Gastroesophageal sphincter (tissue), 4 donors: ENCODE data around the gene FLT3. TPM values are rescaled to one million over a fixed set of nuclear protein-coding genes. Genes with fewer than 3 reads are reported as not detected.
"Not testable (repeated sequence)": the region's sequence is repeated elsewhere in the genome, so short reads cannot be mapped to it uniquely, and the experiment has no call there.

Experiments
- ATAC-seq: fragments of 150-250 bp; one replicate; pipeline ENCODE4 v1.9.1; 2016; ENCODE audit warnings: mild to moderate bottlenecking, moderate library complexity
- H3K27ac ChIP-seq, 4 donors: fragments of 200-600 bp; sonication (generic) in 3 of 4; 1 replicate in 3 of 4; 2 replicates in 1 of 4; pipeline ENCODE4 v1.5.1; 2016 to 2019
- H3K27me3 ChIP-seq: fragments of 200-600 bp; sonication (generic); one replicate; pipeline ENCODE4 v1.5.1; 2019
- H3K36me3 ChIP-seq, 2 donors: fragments of 200-600 bp; sonication (generic); one replicate each; pipeline ENCODE4 v1.5.1; 2019; ENCODE audit warnings: control low read depth in 1 of 2
- H3K4me1 ChIP-seq, 3 donors: fragments of 200-600 bp; sonication (generic); 1 replicate in 2 of 3; 2 replicates in 1 of 3; pipeline ENCODE4 v1.5.1; 2016 to 2019; ENCODE audit warnings: control low read depth in 2 of 3
- H3K4me3 ChIP-seq, 2 donors: fragments of 200-600 bp; sonication (generic); one replicate each; pipeline ENCODE4 v1.5.1; 2019; ENCODE audit warnings: mild to moderate bottlenecking in 1 of 2, moderate library complexity in 1 of 2
- H3K9me3 ChIP-seq, 3 donors: fragments of 200-600 bp; sonication (generic); one replicate each; pipeline ENCODE4 v1.5.1; 2017 to 2019; ENCODE audit warnings: control low read depth in 2 of 3
- CTCF ChIP-seq, 4 experiments: fragments of 200-600 bp in 2 of 4; fragments of 450-650 bp in 2 of 4; sonication (generic) in 1 of 4; IDR thresholded peaks; one replicate each; pipeline ENCODE4 v1.5.1; 2017 to 2019; ENCODE audit warnings: antibody characterized with exemption in 4 of 4, mild to moderate bottlenecking in 2 of 4, moderate library complexity in 2 of 4
- EP300 ChIP-seq: sonication (generic); formaldehyde crosslinking; IDR thresholded peaks from one replicate; pipeline ENCODE4 v1.6.1; 2017; ENCODE audit warnings: antibody characterized with exemption, mild to moderate bottlenecking
- POLR2A ChIP-seq, 2 donors: fragments of 450-650 bp; IDR thresholded peaks; one replicate each; pipeline ENCODE4 v1.6.1; 2017; ENCODE audit warnings: antibody characterized with exemption in 2 of 2, mild to moderate bottlenecking in 2 of 2, moderate library complexity in 1 of 2
- POLR2AphosphoS5 ChIP-seq: sonication (generic); formaldehyde crosslinking; IDR thresholded peaks from one replicate; pipeline ENCODE4 v1.6.1; 2017; ENCODE audit warnings: antibody characterized with exemption
- WGBS, 2 donors: methylation state at CpG; one replicate each; pipeline ENCODE4 v1.1.5; 2018; ENCODE audit warnings: low coverage in 1 of 2; 5-methylcytosine and 5-hydroxymethylcytosine counted together
- total RNA-seq, 4 donors: library from RNA; depleted of rRNA; stranded (reverse); fragments of >200 nt; gene quantifications; one replicate each; pipeline ENCODE4 v1.1.0, GENCODE V29; 2016

FLT3 gene
- total RNA-seq, 4 donors from 2014 or later: 0.46 to 1.1 (median 0.62) TPM

DNA sequence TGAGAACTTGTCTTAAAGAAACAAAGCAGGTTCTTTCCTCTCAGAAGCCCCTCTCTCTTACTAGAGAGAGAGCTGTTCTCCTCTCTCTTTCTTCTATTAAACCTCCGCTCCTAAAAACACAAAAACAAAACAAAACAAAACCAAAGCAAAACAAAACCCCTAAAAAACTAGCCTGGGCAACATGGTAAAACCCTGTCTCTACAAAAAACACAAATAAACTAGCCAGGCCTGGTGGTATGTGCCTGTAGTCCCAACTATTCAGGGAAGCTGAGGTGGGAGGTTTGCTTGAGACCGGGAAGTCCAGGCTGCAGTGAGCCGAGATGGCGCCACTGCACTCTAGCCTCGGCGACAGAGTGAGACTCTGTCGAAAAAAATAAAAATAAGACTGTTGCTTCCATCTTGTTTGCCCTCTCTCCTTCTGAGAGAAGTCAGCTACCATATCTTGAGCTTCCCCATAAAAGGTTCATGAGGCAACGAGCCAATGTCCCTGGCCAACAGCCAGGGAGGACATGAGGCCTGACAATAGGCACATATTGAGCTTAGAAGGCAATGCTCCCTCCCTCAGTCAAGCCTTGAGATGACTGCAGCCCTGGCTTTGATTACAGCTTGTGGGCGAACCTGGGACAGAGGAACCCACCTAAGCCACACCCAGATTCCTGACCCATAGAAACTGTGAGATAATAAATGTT, 17.5 kb upstream of the FLT3 start:
- Histone ChIP-seq H3K4me1 (peaks cover 0 to 8% (median 0%) of the 10 kb centered on the region in 3 donors), H3K27ac (no peak overlapping the region), H3K36me3 (no peaks in the 10 kb centered on the region), H3K4me3 (no peak overlapping the region), H3K9me3 (no peaks in the 10 kb centered on the region), H3K27me3 (peaks cover 20% of the 10 kb centered on the region)
- TF ChIP-seq POLR2A (IDR thresholded peaks at IDR 0.05) (no peak), CTCF (IDR thresholded peaks at IDR 0.05) (no peak), POLR2AphosphoS5 (no peak), EP300 (no peak)
- no peak for ATAC-seq
- WGBS, 2 donors: 64 to 80% methylated on average over 6 to 8 of the region's 9 CpGs

GRCh38 chr13:28116736-28117135, 16.4 kb upstream of the FLT3 start:
- no peak overlapping the region for H3K4me3 ChIP-seq
- peaks cover 0 to 8% (median 0%) of the 10 kb centered on the region in 3 donors for H3K4me1 ChIP-seq
- H3K36me3 ChIP-seq: no peaks in the 10 kb centered on the region
- H3K9me3 ChIP-seq: no peaks in the 10 kb centered on the region
- WGBS, 2 donors: 42 to 43% methylated on average over 1 of the region's 1 CpG
- no peak overlapping the region for H3K27ac ChIP-seq
- ATAC-seq: no peak
- TF ChIP-seq POLR2A (IDR thresholded peaks at IDR 0.05) (no peak), EP300 (no peak), POLR2AphosphoS5 (no peak), CTCF (IDR thresholded peaks at IDR 0.05) (no peak)
- H3K27me3 ChIP-seq: peaks cover 15% of the 10 kb centered on the region

GRCh38 chr13:28110414-28110813, 10.0 kb upstream of the FLT3 start:
- no peaks in the 10 kb centered on the region for H3K4me1 ChIP-seq
- TF ChIP-seq POLR2A (IDR thresholded peaks at IDR 0.05) (no peak), POLR2AphosphoS5 (no peak), EP300 (no peak), CTCF (IDR thresholded peaks at IDR 0.05) (no peak)
- H3K9me3 ChIP-seq: no peaks in the 10 kb centered on the region
- no peaks in the 10 kb centered on the region for H3K36me3 ChIP-seq
- no peak overlapping the region for H3K4me3 ChIP-seq
- peaks cover 4% of the 10 kb centered on the region for H3K27me3 ChIP-seq
- no peak for ATAC-seq
- no peak overlapping the region for H3K27ac ChIP-seq
- 76 to 78% methylated on average over 3 of the region's 3 CpGs for WGBS, 2 donors

- H3K4me3 ChIP-seq: no peak overlapping the region
- H3K9me3 ChIP-seq: no peaks in the 10 kb centered on the region
- H3K4me1 ChIP-seq: no peaks in the 10 kb centered on the region
- no peak for ATAC-seq
- H3K27me3 ChIP-seq: peaks cover 25% of the 10 kb centered on the region
- 33 to 57% methylated on average over 1 of the region's 1 CpG for WGBS, 2 donors
- no peak for TF ChIP-seq CTCF (IDR thresholded peaks at IDR 0.05)
- TF ChIP-seq EP300: no peak
- no peak for TF ChIP-seq POLR2A (IDR thresholded peaks at IDR 0.05)
- no peak for TF ChIP-seq POLR2AphosphoS5
- no peak overlapping the region for H3K27ac ChIP-seq
- no peaks in the 10 kb centered on the region for H3K36me3 ChIP-seq
These were observed 6.6 kb upstream of the FLT3 start for GRCh38 chr13:28106976-28107375.

DNA sequence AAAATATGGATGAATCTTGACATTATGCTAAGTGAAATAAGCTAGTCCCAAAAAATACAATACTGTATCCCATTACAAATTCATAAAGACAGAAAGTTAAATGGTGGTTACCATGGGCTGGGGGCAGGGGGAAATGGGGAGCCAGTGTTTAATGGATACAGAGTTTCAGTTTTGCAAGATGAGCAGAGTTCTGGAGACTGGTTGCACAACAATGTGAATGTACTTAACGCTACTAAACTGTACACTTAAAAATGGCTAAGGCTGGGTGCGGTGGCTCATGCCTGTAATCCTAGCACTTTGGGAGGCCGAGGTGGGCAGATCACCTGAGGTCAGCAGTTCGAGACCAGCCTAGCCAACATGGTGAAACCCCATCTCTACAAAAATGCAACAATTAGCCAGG, 1.5 kb upstream of the FLT3 start:
- ATAC-seq, H3K4me3 ChIP-seq, H3K36me3 ChIP-seq, H3K27ac ChIP-seq, H3K9me3 ChIP-seq: not testable (repeated sequence)
- H3K27me3 ChIP-seq: peaks cover 75% of the 10 kb centered on the region
- peaks cover 0 to 17% (median 10%) of the 10 kb centered on the region in 3 donors for H3K4me1 ChIP-seq
- 71 to 90% methylated on average over 1 to 4 of the region's 4 CpGs for WGBS, 2 donors
